Measurements from ENCODE around the gene OR2AJ1.
"Not testable (repeated sequence)": the region's sequence is repeated elsewhere in the genome, so short reads cannot be mapped to it uniquely, and the experiment has no call there.

Gene OR2AJ1, protein sequence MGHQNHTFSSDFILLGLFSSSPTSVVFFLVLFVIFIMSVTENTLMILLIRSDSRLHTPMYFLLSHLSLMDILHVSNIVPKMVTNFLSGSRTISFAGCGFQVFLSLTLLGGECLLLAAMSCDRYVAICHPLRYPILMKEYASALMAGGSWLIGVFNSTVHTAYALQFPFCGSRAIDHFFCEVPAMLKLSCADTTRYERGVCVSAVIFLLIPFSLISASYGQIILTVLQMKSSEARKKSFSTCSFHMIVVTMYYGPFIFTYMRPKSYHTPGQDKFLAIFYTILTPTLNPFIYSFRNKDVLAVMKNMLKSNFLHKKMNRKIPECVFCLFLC

GRCh38 chr1:247924868-247925267 lies at the start of gene OR2AJ1:
Gene OR2AJ1, plus strand, starts transcription at chr1:247924889. Its CDS starts 8,880 bp downstream, at chr1:247933769.
- no peak for DNase-seq

DNA sequence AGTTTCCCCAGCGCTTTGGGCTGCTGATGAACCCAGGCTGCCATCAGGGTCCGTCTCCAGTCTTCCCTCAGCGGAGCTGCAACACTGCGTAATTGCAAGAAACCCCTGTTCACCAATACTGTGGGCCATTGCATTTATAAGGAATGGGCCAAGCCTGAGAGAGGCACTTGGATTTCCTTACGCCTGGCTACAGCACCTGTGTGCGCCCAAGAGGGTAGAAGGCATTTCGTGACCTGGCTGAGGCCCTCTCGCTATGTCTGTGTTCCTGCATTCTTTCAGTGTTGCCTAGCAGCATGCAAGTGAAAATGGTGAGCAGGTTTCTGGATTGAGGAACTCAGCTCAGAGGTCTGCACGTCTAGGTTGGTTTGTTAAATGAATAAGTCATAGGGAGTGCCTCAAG lies 41.3 kb upstream of the OR2AJ1 start:
- DNase-seq: no peak

DNA sequence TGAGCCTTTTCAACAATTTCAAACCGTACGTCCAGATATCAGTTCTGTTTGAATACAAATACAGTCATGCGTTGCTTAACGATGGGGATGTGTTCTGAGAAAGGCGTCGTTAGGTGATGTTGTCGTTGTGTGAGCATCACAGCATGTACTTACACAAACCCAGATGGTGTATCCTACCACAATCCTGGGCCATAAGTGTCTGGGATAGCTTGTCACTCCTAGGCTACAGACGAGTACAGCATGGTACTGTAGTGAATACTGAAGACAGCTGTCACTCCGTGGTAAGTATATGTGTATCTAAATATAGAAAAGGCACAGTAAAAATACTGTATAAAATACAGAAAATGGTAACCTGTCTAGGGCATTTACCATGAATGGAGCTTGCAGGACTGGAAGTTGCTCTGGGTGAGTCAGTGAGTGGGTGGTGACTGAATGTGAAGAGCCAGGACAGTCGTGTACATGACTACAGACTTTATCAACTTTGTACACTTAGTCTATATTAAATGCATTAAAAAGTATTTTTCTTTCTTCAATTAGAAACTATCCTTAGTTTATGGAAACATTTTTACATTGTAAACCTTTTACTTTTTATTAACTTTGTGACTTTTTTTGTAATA lies 39.8 kb upstream of the OR2AJ1 start:
- DNase-seq: no peak

GRCh38 chr1:247895163-247895637 lies 29.5 kb upstream of the OR2AJ1 start, which contains the start of gene OR2W3:
Gene OR2W3, plus strand, starts transcription at chr1:247895587. Its CDS starts 0 bp downstream, at chr1:247895587.
- no peak for DNase-seq

DNA sequence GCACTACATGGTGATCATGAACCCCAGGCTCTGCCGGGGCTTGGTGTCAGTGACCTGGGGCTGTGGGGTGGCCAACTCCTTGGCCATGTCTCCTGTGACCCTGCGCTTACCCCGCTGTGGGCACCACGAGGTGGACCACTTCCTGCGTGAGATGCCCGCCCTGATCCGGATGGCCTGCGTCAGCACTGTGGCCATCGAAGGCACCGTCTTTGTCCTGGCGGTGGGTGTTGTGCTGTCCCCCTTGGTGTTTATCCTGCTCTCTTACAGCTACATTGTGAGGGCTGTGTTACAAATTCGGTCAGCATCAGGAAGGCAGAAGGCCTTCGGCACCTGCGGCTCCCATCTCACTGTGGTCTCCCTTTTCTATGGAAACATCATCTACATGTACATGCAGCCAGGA lies 28.7 kb upstream of the OR2AJ1 start:
- no peak for DNase-seq

GRCh38 chr1:247904122-247904521 lies 20.6 kb upstream of the OR2AJ1 start:
- DNase-seq: no peak

GRCh38 chr1:247905181-247905580 lies 19.5 kb upstream of the OR2AJ1 start:
- no peak for DNase-seq

DNA sequence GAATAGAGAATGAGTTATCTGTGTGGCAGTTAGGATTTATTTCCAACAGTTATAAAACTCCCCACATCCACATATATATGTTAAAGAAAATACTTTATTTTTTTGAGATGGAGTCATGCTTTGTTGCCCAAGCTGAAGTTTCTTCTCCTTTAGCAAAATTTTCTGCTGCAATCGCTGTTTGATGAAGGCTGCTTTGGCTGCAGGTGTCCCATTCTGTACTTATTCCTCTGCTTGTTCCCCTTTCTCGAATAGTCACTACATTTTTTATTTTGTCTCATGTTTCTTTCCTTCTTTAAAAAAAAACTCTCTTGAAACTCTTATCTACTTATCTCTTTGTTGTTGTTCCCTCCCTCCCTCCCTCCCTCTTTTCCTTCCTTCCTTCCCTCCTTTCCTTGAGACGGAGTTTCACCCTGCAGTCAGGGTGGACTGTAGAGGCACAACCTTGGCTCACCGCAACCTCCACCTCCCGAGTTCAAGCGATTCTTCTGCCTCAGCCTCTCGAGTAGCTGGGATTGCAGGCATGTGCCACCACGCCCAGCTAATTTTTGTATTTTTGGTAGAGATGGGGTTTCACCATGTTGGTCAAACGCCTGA lies 18.7 kb upstream of the OR2AJ1 start:
- DNase-seq: no peak

- no peak for DNase-seq
Measured at GRCh38 chr1:247906504-247907047, 18.1 kb upstream of the OR2AJ1 start.

GRCh38 chr1:247908766-247909165 lies 15.9 kb upstream of the OR2AJ1 start:
- no peak for DNase-seq

DNA sequence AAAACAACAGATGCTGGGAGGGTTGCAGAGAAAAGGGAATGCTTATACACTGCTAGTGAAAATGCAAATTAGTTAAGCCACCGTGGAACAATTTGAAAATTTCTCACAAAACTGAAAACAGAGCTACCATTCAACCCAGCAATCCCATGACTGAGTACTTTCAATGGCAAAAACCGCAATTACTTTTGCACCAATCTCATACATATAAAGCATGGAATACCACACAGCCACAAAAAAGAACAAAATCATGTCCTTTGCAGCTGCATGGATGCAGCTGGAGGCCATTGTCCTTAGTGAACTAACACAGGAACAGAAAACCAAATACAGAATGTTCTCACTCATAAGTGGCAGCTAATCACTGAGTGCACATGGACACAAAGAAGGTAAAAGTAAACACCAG lies 10.9 kb upstream of the OR2AJ1 start:
- no peak for DNase-seq

- no peak for DNase-seq
Measured at GRCh38 chr1:247914941-247915662, 9.6 kb upstream of the OR2AJ1 start.

DNA sequence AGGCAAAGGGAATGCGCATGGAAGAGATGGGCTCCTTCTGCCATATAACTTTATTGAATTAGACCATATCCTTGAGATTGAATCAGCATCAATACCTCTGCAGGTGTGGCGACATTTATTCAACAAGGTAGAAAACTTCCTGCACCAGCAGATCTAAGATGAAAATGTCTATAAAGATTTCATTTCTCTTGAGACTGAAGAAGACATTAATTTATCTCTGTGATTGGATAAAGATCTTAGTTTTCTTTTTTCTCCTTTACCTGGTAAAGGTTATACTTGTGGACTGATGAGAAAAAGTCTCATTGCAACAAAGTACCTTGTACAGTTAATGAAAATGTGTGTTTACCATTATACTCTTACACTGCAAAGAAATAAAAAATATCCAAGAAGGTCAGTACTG lies 4.7 kb upstream of the OR2AJ1 start, which contains the start of gene OR2T8:
Gene OR2T8, plus strand, starts transcription at position 301 of the 400 bp plus-strand sequence. CDS start 766 bp downstream, outside the sequence.
- DNase-seq: no peak

- no peak for DNase-seq
Measured at GRCh38 chr1:247923941-247924340, 748 bp upstream of the OR2AJ1 start.

GRCh38 chr1:247933989-247934388 lies 9.3 kb downstream of the OR2AJ1 start:
- no peak for DNase-seq

GRCh38 chr1:247935781-247936180 lies 11.1 kb downstream of the OR2AJ1 start:
- no peak for DNase-seq

- no peak for DNase-seq
Measured at GRCh38 chr1:247936415-247936814, 11.7 kb downstream of the OR2AJ1 start.

- not testable (repeated sequence) for DNase-seq
Measured at GRCh38 chr1:247936965-247937734, 12.5 kb downstream of the OR2AJ1 start.

DNA sequence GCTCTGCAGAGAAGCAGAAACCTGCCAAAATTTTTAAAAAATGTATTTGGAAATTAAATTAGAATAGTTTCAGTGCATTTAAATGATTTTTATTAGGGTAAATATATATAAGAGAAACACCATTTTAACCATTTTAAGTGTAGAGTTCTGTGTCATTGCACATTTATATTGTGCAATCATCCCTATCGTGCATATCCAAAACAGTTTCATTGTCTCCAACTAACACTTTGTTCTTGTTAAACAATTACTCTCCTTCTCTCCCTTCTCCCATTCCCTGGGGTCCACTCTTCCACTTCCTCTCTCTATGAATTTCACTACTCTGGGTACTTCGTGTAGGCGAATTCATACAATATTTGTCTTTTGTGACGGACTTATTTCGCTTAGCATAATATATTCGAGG lies 17.9 kb downstream of the OR2AJ1 start:
- no peak for DNase-seq

DNA sequence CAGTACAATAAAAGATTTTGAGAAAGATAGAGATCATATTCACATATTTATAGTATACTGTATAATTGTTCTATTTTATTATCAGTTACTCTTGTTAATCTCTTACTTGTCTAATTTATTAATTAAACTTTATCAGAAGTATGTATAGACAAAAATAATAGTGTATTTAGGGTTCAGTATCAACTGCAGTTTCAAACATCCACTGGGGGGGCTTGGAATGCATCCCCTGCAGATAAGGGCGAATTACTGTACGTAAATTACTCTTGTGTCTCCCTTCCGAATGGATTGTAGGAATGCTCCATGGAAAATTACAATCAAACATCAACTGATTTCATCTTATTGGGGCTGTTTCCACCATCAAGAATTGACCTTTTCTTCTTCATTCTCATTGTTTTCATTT lies 23.9 kb downstream of the OR2AJ1 start, which contains the start of gene OR2L8:
Gene OR2L8, plus strand, starts transcription at position 301 of the 400 bp plus-strand sequence. Its CDS starts 0 bp downstream, at position 301.
- no peak for DNase-seq

- no peak for DNase-seq
Measured at GRCh38 chr1:247953408-247953807, 28.7 kb downstream of the OR2AJ1 start.

DNA sequence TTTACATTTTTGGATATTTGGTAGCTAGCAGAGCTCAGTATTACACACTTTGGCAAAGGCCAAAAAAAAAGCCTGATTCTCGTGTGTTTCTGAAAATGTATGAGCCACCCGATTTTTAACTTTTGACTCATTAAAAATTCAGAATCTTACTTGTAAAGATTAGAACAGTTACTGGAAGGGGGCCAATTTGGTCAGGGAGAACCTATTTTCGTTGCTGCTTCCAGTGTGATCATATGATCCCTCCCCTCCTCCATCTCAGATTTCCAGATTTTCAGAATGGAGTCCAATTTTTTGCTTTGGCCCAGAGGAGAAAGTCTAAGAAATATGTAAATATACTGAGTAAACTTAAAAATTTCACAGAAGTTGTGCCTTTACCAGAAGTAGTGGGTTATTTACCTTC lies 37.1 kb downstream of the OR2AJ1 start:
- DNase-seq: no peak
